GM21576 (cell line): ENCODE results near the gene SNX15.

Experiments
- ATAC-seq: cut with Tn5 transposase; IDR thresholded peaks from one replicate; pipeline ENCODE4 v1.9.1; 2021; ENCODE audit warnings: mild to moderate bottlenecking, moderate library complexity; ENCODE audit not compliant: unreplicated experiment

The SNX15 gene

DNA sequence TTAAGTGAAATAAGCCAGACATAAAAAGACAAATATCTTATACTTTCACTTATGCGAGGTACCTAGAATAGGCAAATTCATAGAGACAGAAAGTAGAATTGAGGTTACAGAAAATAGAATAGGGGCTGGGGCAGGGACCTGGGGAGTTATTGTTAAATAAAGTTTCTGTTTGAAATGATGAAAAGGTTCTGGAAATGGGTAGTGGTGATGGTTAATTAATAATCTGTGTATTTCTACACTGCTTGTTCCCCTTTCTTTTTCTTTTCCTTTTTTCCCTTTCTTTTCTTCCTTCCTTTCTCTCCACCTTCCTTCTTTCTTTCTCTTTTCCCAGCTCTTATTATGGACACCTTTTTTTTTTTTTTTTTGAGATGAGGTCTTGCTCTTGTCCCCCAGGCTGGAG is 28.3 kb downstream of the SNX15 start:
- ATAC-seq = no peak

DNA sequence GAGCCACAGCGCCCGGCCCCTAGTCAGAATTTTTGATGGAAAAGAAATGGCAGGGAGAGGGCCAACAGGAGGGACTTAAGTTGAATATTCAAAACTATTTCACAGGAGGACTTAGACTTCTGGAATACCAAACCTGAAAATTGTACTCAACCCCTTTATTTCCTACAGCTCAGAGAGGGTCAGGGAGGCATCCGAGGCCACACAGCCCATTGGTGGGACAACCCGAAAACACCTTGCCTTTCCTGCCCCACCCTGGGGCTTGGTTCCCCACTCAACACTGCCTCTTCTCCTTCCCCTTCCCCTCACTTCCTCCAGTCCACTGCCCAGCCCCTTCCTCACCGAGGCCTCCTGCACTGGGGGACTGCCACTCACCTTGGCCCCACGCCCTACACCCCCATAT is 29.8 kb downstream of the SNX15 start:
- no peak for ATAC-seq

DNA sequence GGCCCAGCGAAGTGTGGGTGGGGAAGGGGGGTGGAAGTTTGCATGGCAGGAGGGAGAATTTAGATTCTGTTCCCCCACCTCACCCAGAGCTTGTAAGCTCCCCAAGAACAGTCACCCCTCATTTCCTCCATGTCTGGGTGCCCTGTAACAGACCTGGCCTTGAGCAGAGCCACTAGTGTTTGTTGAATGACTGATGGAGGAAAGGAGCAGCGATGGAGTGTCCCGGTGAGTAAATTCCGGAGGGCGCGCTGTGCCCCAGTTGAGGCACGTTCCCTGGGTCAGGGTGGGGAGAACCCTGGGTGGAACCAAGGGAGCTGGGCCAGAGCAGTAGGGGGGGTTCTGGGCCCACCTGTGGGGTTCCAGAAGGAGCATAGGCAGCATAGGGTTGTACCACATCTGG is 30.3 kb downstream of the SNX15 start:
- no peak for ATAC-seq

DNA sequence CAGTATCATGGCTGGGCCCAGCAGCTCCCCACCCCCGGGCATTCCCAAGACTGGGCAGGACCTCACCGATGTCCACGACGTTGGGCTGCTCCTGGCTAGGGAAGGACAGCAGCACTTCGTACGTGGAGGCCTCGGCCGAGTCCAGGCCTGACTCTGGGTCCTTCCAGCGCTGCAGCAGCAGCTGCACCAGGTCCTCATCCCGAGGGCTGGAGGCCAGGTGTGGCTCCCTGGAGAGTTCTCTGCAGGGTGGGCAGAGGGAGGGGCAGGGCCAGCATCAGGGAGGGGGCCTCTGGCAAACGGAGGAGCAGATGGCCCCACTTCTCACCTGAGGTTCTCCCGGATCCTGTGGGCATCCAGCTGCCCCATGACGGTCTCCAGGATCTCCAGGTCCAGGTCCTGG is 30.8 kb downstream of the SNX15 start:
- no peak for ATAC-seq

DNA sequence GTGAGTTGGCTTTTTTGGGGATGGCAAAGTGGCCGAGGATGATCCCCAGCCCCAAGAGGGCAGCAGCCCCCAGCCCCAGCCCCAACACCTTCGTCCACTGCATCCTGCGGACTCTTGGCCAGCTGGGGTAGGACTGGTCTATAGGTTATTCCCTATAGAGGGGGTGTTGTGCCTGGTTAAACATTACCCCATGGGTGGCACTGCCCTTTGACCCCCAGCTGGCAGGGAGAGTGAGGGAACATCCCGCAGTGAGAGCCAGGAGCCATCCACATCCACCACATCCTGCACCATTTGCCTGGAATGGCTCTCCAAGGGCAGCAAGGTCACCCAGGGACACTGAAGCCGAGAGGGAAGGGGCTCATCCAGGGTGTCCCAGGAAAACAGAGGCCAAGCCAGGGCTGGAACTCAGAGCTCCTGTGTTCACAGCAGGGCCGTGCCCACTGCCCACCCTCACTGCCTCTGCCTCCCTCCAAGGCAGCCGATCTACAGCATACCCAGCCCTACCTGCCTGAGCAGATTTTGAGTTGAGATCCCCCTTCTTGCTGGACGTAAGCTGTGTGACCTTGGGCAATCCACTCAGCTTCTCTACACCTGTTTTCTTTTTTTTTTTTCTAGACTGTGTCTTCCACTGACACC is 31.3 kb downstream of the SNX15 start, which contains the start of gene NAALADL1:
TSS of gene NAALADL1 (minus strand) at position 135 of the 636 bp plus-strand sequence. CDS start at position 103, 32 bp downstream.
- ATAC-seq = no peak

DNA sequence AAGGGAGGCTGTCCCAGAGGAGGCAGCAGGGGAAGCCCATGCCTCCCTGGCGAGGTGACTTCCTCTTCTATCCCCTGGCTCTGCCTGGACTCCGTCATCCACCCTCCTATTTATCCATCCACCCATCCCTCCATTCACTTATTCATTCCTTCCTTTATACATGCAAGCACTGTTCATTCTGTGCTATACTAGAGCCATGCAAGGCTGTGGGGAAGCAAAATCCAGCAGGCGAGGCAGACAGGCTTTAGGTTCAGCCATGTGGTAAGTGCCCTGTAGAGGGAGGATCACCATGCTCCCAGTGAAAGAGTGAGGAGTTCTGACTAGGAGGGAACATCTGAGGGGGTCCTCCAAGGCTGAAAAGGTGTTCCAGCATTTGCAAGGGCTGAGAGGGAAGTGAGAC is 32.3 kb downstream of the SNX15 start:
- no peak for ATAC-seq

DNA sequence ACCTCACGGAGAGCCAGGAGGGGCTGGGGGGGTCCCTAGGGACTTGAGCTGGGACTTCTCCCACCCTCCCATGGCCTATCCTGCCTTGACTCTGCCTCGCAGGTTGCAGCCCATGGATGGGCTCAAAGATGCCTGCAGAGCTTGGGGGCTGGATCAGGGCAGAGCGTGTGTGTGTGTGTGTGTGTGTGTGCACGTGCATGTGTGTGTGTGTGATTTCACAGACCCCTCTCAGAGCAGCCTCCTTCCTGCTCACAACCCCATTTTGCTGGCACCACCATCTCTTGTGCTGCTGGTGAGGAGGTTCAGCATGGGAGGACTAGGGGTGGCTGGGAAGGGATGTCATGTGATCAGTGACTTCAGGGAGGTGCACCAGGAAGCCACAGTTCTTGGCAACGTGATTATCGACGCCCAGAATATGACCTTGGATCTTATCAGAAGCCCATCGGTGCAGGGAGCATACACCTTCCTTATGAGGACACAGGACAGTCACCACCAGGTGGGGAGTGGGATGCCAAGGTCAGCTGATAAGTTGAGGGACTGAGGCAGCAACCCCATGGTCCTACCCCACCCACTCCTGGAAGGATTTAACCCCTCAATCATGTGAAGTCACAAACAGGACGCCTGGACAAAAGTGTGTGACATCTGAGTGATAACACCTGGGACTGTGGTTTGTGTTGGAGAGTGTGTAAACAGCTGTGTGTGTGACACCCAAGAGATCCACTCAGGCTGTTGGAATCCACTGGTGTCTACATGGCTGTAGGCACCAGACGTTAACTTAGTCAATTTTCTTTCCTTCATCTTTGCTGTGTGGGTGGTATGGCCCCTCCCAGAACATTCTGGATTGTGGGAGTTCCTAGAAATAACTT is 33.0 kb downstream of the SNX15 start:
- no peak for ATAC-seq

DNA sequence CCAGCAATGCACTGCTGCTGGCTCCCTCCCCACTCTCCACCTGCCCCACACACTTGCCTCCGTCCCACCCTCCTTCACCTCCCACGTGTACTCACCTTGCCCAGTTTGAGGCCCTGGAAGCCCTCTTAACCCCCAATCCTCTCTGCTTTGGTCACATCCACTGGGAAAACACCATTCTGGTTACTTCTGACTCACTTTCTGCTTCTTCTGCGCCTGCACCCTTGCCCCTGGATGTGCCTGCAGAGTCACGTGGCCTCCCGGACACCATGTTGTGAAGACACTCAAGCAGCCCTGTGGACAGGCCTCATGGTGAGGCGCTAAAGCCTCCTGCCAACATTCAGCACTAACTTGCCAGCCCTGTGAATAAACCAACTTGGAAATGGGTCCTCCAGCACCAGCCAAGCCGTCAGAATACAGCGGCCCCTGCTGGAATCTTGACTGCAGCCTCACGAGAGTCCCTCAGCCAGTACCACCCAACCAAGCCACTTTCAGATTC is 33.7 kb downstream of the SNX15 start:
- no peak for ATAC-seq

DNA sequence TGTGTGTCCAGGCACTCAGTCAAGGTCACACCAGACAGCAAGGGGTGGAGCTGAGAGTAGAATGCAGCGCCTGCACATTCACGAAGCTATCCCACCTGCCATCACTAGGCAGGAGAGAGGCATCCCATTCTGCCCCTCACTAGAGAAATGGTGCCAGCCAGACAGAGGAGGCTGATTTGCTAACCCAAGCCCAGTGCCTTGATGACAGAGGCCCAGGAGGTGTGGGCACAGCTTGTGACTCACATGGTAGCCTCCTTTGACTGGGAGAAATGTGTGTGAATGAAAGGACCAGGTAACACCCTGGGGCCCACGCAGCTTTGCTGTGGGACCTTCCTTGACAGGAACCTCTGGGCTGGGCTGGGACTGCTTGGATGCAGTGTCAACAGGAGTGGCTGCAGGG is 36.3 kb downstream of the SNX15 start:
- ATAC-seq = no peak

DNA sequence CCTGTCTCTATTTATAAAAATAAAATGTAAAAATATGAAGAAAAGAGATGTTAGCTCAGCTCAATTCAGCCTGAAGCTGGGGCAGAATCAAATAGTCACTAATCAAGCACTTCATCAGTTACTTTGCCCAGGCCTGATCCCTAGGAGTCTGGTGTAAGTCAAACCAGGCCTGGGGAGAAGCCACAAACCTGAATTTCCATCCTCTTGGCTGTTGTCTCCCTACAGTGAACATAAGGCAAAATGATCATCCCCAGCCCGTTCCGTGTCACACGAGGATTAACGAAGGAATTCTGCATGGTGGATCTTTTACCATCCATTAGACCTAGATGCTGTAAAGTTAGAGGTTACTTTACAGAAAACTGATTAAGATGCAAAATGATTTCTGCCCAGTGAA is 37.6 kb downstream of the SNX15 start:
- ATAC-seq = no peak

DNA sequence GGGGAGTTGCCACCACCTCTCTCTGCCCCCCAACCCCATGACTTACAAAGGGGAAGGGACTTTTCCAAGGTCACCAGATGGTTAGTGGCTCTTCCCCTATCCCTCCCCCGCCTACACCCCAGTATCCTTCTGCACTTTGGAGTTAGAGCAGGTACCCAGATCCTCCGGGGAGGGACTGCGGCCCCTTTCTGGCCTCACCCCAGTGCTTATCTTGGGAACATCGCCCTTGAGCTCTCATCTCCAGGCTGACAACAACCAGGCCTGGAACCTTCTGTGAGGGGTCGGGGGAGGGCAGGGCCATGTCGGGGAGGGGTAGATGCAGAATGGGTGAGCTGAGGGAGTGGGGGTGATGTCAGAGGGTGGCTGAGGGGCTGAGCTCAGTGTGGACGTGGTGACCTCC is 38.6 kb downstream of the SNX15 start:
- ATAC-seq = no peak

DNA sequence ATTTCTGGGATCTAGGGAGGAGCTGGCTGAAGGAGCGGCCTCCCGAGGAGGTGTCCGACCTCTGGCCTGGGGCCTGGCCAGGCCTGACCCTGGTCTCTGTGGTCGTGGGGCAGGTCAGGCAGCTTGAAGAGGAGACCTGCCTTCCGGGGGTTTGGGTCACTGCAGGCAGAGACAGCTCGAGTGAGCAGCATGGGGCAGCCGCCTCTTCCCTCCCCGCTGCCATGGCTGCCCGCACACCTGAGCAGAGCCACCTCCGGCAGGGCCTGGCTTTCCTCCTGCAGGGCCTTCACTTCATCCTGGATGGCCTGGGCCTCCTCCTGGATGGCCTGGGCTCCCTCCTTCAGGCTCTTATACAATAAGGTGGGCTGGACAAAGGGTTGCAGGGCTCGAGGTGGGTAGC is 39.1 kb downstream of the SNX15 start:
- no peak for ATAC-seq

DNA sequence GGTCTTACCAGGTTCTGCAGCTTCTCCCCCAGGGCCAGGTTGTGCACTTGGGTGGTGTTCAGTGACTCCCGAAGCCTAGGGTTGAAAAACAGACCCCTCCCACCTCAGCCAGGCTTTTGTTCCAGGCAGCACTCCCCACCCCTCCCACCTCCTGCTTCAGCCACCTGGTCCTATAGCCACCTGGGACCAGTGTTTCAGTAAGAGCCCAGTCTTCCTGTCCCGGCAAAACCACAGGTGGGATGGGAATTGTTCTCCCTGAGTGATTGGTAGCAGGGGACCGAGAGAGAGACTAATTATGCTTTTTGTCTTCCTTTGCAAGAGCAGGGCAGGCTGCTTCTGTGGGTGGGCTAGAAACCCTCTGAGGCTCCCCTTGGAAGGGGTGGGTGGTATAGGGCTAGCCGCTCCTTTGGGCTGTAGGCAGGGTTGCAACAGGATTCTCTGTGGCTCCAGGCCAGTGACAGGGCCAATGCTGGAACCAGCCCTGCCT is 39.6 kb downstream of the SNX15 start:
- no peak for ATAC-seq

DNA sequence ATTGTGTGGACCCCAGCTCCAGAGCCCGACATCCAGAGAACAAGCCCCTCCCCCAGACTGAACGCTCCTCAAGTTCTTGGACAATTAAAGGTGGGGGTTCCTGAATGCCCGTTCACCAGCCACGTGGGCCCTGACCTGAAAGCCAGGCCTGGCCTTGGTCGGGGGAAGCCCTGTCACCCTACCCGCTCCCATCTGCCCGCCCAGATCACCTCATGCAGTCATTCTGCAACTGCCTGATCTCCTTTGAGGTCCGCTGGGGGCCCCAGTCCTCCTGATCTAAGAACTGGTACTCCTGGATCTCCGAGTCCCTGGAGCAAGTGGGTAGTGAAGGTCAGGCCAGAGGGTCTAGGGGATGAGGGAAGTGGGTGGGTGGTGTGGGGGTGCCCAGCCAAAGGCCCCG is 40.2 kb downstream of the SNX15 start:
- ATAC-seq = no peak

DNA sequence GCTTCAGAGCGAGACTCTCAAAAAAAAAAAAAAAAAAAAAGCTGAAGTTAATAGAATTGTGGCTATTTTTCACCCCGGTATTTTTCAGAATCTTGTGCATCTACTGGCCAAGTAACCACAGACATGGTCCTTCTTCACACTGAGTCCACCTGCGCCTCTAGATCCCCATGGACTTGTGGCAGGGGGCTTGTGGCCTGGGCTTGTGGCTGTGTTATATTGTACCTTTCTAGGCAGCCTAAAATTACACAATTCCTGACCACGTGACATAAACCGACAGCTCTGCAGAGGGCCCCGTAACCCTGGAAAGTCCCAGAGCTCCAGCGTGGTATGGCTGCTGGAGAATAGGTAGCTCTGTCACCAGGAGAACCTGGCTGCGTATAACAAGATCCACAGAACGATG is 42.0 kb downstream of the SNX15 start:
- ATAC-seq = no peak

DNA sequence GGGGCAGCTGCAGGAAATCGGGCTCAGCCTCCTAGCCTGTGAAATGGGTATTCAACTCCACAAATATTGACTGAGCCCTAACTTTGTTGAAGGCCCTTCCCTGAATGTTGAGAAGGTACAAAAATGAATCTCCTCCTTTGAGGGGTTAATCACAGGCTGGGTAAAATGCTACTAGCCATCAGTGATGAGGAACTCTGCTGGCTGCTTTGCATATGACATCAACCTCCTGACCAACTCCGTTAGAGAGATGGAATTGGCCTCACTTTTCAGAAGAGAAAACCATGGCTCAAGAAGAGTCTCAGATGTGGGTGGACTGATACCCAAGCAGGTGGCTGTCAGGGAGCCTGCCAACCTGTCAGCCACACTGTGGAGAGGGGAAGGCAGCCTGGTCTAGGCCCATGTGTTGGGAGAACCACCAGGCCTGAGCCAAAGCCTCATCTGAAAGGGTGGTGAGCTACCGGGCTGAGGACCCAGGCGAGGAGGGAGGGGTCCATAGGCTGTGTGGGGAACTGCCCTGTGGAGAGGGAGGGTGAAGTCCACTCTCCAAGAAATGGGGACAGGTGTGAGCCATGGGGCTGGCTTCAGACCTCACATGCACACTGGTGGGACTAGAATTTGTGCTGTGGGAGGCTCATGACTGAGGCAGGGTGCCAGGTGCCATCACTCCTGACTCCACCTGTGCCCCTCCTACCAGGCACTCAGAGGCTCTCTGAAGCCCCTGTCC is 44.8 kb downstream of the SNX15 start:
- no peak for ATAC-seq

DNA sequence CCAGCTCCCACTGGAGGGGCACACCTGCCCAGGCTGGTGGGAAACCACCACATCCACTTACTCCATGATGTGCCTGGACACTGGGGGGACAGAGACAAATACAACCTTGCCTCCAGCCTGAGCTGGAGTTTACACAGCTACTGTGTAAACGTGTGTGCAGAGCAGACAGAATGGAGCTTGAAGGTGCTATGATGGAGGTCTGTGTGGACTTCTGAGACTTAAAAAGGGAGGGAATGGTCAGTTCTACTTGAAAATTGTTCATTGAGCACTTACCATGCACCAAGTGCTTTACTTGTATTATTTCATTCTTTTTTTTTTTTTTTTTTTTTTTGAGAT is 45.4 kb downstream of the SNX15 start:
- no peak for ATAC-seq

DNA sequence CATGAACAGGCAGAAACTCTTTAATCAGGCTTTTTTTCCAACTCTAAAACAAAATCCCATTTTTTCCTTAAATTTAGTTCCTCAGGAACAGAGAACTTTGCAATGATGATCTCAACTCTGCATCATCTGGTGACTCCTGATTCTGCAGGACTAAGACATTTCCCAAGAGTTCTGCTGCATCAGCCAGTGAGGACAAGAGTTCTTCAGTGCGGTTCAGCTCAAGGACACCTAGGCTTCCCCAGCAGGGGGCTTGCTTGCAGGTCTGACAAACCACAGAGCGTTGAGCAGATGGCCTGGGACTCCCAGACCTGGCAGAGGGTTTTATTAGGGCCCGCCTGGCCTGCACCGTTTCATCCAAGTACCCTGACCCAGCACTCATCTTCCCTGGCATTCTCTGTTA is 50.2 kb downstream of the SNX15 start:
- ATAC-seq = no peak

DNA sequence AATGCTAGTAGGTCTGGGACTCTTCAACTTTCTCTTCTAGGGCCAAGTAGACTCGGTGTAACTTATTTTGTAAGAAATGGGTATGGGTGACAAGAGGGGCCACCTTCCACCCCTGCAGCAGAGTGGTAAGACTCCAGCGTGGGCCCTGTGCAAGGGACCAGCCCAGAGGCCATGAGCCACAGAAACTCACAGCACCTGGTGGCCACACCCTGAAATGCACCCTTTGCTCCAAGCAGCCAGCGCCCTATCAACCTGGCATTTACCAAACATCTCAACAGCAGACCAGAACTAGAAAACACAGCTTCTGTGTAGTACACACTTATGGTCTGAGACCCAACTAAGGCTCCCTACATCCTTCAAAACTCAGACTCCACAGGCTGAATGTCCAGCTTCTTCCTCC is 50.9 kb downstream of the SNX15 start:
- ATAC-seq = no peak

DNA sequence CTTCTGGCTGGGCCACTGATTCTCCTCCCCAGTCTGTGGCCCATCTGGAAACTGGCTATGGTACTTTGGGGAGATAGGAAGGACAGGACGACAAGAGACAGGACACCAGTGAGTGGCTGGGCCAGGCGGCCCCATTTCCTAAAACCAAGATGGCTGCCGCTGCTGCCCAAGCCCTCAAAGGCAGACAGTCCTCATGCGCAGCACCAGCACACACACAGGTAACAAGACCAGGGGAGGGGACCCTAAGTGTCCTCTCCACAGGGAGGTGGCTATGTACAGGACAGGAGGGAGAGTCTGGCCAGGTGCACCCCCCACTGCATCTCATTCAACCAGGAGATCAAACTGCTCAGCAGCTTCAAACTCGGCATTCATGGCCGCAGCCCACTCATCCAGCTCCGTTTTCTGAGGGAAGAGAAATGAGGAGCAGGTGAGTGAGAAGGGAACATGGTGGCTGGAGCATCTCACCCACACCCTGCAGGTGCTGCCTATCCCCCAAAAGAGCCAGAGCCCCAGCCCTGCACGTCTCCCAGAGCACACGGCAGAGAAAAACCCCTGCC is 51.6 kb downstream of the SNX15 start:
- ATAC-seq = no peak

DNA sequence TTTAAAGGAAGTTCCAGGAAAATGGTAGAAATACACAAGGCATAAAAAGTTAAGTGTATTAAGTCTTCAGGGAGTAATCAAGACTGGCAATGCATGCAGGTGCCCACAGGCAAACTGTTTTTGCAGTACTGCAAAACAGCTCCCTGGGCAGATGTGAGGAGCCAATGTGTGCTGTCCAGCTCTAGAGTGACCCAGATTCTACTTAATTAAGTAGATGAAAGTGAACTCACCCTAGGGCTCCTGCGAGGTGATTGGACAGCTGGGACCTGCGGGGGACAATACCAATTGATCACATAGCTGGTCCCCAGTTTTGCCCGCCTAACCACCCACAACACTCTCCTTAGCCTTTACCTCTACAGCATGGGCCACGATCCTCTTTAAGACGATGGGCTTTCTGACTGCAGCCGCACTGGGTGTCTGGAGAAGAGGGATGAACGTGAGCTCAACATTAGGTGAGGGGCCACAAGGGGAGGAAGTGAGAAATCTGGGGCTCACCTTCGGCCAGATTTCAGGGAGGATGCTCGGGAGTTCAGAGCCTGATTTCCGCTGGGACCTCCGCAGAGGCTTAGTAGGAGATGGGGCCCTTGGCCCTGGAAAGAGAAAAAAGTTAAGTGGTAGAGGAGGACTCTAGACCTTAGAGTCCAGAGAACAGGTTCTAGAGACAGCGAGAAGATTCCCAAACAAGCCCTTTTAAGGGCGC is 56.0 kb downstream of the SNX15 start:
- ATAC-seq = peak; percentile 11
